ENCODE results near the gene CDH22.

The CDH22 gene, protein sequence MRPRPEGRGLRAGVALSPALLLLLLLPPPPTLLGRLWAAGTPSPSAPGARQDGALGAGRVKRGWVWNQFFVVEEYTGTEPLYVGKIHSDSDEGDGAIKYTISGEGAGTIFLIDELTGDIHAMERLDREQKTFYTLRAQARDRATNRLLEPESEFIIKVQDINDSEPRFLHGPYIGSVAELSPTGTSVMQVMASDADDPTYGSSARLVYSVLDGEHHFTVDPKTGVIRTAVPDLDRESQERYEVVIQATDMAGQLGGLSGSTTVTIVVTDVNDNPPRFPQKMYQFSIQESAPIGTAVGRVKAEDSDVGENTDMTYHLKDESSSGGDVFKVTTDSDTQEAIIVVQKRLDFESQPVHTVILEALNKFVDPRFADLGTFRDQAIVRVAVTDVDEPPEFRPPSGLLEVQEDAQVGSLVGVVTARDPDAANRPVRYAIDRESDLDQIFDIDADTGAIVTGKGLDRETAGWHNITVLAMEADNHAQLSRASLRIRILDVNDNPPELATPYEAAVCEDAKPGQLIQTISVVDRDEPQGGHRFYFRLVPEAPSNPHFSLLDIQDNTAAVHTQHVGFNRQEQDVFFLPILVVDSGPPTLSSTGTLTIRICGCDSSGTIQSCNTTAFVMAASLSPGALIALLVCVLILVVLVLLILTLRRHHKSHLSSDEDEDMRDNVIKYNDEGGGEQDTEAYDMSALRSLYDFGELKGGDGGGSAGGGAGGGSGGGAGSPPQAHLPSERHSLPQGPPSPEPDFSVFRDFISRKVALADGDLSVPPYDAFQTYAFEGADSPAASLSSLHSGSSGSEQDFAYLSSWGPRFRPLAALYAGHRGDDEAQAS

DNA sequence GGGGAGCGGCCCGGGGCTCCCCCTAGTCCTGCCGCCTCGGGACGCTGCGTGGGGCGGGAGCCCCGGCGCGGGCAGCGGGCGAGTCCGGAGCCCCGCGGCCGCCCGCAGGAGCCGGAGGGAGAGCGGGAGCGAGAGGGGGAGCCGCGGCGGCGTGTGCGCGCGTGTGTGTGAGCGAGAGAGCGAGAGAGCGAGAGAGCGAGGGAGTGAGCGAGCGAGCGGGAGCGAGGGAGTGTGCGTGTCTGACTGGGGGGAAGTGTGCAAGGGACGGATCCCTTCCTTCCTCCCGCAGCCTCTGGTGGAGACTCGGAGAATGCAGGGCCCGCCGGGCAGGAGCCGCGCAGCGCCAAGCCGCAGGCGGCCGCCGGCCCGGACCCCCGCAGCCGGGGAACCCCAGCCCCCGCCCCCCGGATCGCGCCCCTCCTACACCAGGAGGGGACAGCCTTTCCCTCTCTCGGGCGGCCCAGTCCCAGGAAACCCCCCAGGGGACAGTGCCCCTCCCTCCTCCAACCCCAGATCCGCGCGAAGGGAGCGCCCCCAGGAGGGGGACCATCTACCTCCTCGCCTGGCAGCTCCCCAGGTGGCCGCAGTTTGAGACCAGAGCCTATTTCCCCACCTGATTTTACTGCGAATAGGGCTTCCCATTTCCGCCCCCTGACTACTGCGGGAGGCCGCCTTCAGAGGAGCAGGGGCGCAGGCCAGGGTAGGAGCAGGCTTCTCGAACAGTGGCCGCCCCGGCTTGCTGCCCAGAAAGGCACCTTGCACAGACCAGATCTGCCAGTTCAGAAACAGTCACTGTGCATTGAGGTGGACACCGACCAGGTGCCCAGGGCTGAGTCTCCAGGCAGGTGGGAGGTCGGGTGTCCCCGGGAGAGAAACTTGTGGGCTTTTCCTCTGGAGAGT is at the start of gene CDH22:
TSS of gene CDH22 (minus strand) at position 241 of the 900 bp plus-strand sequence. CDS start 57,204 bp downstream, outside the sequence.
- no peak for DNase-seq (ENCODE audit: low read depth in 2 of 2)

DNA sequence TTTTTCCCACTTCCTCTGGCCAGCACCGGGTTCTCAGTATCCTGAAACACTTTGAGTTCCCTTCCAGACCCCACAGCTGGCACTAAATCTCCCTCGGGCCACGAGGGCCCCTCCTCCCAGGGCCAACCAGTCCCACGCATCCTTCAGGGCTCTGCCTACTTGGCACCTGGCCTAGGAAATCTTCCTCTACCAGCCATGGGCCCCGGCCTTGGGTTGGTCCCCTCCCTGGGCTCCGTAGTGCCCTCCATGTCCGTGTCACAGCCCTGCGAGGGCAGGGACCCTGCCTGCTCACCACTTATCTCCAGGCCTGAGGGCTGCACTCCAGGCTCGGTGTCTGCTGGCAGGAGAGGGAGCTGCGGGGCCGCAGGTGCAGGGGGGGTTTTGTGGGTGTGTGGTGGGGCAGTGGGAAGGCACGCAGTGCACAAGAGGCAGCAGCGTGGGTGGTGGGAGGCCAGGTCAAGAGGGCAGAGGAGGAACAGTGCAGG is 48.8 kb upstream of the CDH22 start:
- DNase-seq (ENCODE audit: low read depth in 2 of 2), result no peak

DNA sequence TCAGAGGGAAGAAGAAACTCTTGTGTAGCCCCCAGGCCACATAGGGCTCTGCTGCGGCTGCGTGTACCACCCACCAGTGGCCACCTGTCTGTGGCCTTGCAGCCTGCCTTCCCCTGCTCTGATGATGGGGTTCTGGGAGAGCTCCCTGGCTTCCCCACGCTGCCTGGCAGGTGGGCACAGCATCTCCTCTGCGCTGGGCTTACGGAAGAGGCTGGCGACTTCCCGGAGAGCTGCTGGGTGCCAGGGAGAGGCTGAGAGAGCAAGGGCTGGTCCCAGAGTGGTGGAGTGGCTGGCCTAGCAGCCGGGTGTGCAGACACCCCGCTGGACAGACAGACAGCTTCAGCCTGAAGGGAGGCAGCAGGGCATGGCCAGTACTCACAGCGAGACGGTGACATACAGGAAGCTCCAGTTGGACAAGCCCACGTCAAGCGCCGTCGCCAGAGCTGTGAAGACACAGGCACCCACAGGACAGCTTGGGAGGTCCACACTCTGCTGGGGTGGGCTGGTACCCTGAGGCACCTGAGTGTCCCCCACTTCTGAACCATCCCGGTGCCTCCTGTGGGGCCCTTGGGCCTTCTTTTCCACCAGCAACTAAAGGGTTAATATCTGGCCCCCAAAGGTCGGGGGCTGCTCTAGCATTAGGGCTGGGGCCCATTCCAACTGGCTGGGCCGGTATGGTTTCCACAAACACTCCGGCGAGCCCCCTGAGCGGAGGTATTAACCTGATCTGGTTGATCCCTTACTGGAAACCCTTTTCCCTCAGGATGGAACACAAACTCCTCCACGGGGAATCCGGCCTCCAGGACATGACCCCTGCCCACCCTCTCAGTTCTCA is 48.1 kb upstream of the CDH22 start:
- no peak for DNase-seq (ENCODE audit: low read depth in 2 of 2)

DNA sequence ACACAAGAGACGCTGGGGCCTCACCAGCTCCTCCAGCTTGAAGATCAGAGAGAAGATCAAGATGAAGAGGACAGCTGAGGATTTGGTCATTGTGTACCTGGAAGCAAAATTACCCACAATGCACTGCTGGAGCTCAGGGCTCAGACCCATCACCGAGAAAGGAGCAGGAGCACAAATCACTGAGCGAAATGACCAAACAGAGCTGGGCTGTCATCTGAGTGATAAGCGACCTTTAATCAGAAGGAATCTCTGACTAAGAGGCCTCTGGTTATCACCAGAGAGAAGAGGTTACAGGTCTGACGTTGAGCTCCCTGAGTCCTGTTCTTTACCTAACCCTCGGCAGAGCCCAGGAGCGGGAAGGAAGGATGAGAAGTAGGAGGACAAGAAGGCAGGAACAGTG is 47.5 kb upstream of the CDH22 start:
- DNase-seq (ENCODE audit: low read depth in 2 of 2), result no peak

DNA sequence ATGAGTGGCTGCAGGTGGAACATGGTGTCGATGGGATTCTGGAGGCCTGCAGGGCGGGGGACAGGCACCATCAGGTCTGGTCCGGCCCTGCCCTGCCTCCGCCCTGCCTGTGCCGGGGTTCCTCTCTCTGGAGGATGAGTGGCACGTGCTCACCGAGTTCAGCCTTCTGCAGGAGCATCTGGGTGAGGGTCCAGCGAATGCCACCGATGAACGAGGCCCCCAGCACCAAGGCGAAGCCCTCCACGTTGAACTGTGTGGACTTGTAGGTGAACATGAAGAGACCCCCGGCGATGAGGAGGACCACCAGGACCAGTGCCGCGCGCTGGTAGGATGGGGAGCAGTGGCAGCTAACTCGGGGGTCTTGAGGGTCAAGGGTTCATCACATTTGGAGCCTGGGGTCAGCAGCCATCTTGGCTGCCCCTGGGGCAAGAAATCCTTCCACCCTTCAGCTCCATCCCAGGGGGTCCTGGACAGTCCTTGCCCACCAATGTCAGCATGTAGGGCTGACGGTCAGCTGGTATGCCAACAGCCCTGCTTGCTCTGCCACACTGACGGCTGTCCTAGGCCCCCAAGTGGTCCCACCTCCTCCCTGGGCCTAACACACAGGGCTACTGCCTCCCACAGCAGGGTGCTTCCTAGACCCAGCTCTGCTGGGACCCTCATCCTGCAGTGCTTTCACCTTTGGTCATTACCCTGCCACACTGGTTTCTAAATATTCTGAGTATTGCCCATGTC is 46.8 kb upstream of the CDH22 start:
- no peak for DNase-seq (ENCODE audit: low read depth in 2 of 2)

DNA sequence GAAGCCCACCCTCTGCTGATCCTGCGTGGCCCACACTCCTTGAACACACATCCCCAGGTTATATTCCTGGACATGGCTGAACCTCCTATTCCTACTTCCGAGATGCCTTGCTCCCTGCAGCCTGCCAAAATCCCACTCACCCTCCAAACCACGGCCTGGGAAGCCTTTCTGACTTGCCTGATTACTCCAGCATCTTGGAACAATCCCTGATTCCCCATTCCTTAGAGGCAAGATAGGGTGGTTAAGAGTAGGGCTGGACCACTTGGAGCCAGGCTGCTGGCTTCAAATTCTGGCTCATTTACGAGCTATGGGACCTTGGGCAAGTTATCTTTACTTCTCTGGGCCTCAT is 45.9 kb upstream of the CDH22 start:
- DNase-seq (ENCODE audit: low read depth in 2 of 2), result no peak

DNA sequence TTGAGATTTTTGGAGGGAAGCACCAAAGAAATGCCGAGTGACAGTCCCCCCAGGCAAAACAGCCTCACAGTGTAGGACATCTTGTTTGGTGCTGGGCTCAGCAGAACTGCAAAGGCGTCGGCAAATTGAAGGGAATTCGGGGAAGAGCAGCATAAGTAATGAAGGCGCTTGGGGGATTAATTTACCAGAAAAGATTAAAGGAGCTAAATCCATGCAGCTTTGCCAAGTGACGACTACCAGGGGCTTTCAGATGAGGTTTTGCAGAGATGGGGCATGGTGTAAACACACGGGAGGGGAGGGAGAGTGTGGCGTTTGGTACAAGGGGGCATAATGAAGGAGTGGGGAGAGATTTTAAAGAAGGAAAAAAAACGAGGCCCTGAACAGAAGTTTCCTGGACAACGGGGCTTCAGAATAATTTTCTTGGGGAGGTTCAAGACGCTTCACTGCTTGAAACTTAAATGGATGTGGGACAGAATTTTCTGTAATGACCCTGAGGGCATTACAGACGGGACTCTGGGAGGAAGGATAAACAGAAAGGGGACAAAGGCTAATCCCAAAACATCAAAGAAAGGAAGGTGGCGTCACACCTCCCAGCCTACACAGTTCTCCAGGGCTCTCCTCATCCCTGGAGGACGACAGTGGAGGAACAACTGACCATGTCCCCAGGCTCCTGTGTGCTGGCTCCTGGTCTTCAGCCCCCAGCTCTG is 45.4 kb upstream of the CDH22 start:
- DNase-seq (ENCODE audit: low read depth in 2 of 2), result no peak

DNA sequence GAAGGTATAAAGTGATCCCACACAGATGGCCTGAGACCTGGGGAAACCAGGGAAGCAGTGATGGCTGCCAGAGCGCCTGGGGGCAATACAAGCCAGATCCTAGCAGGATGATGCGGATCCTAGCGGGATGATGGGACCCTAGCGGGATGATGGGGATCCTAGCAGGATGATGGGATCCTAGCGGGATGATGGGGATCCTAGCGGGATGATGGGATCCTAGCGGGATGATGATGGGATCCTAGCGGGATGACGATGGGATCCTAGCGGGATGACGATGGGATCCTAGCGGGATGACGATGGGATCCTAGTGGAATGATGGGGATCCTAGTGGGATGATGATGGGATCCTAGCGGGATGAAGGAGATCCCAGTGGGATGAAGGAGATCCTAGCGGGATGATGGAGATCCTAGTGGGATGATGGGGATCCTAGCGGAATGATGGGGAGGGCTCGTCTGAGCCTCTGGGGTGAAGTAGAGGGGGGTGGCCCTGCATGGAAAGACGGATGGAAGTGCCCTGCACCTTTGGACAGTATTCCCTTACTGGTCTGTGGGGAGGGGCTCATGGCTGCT is 44.2 kb upstream of the CDH22 start:
- DNase-seq (ENCODE audit: low read depth in 2 of 2), result no peak

DNA sequence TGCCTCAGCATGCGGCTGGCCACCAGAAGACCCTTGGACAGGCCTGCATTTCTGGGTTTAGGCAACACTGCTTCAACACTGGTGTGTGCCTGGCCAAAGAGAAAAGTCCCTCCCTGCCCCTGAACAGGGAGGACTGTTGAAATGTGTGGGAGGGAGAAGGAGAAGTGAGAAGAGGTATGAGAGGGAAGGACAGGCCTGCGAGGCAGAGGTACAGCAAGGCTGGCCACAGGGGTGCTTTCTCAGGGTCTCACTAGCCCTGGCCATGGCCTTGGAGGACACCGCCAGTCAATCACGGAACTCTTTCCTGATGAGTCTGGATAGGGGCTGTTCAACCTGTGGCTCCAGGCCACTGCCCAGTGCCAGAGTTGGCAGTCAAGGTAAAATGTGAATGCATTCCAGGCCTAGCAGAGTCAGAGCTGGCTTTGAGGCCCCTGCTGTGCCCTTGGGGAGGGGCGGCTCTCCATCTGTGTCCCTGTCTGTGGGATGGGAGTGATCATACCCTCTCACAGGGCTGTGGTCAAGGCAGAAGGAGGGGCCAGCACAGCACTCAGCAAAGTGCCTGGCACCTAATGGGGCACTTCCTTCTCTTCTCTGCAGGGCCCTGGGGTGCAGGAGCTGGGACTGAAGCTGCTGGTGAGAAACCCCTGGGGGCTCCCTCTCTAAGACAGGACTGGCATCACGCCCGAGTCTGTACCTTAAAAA is 43.2 kb upstream of the CDH22 start:
- no peak for DNase-seq (ENCODE audit: low read depth in 2 of 2)

DNA sequence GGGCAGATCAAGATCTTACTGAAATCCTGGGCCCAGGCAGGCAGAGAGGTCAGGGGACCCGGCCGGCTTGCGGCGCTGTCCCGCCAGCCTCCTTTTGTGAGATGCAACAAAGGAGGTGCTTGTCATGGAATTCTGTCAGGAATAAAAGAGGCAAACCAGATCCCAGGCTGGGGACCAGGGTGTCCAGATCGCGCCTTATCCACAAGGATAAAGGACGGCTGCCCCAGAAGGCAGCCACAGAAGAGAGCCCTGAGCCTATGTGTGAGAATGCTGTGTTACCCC is 42.6 kb upstream of the CDH22 start:
- DNase-seq (ENCODE audit: low read depth in 2 of 2), result no peak

DNA sequence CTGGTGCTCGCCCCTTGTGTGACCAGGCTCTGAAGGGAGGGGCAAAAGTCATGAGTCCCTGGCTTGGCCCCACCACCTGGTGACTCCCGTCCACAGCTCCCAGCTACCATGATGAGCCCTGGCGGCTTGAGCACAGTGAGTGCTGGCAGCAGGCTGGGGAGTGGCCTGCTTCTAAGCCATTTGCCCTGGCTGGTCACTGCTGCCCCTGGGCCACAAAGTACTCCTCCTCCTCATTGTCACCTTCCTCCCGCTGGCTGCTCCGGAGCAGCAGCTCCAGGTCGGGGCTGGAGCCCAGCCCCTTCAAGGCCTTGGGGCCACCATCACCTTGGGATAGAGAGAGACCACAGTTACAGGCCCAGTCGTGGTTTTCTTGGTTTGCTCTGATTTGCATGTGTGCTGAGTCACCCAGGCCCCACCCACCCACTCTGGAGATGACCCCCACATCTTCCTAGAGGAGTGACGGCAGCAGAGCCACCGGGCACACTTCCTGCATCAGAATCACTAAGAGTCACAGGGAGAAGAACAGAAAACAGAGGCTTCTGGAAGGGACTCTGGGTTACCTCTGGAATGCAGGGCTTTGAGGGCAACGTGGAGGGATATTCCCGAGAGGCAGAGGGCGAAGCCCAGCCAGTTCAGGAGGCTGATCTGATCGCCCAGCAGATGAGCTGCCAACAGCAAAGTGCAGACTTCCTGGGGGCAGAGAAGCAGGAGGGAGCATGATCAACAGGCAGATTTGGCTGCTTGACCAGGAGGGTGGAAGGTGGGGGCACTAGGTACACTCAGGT is 42.1 kb upstream of the CDH22 start:
- DNase-seq (ENCODE audit: low read depth in 2 of 2), result no peak

DNA sequence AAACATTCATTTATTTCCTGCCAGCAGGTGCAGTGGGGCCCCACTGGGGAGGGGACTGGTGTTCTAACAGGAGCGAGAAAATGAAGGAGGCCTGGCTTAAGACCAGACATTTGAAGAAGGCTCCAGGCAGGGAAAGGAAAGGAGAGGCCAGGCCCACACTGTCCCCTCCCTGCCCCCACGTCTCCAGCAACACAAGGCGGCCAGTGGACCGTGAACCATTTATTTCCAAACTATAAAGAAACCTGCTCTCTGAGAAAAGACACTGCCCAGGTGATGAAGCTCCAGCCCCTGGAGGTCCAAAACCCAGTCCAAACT is 41.4 kb upstream of the CDH22 start:
- DNase-seq (ENCODE audit: low read depth in 2 of 2), result no peak

DNA sequence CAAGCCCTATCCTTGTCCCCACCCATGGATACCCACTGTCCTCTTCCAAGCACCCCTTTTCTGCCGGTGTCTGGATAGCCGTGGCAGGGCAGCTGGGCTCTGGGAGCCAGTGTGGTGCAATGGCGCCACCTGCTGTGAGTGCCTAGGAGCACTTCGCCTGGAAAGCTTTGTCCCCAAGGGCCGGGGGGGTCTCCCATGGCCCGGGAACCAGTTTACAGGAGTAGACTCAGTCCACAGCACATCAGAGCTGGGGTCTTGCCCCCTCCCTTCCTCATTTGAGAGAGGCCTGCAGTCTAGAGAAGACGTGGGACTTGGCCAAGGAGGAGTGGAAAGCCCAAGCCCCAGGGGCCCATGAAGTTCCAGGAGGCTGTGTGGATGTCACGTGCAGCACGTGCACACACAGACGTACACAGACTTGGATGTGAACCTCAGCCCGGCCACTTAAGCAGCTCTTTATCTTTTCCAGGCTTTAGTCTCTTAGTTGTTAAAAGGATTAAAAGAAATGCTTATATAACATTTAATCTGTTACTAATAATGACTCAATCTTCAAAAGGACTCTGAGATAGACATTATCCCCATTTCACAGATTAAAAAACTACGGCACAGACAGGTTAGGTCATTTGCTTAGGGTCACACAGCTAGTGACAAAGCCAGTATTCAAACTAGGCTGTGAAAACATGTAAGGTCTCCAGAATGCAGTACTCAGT is 40.9 kb upstream of the CDH22 start:
- no peak for DNase-seq (ENCODE audit: low read depth in 2 of 2)

DNA sequence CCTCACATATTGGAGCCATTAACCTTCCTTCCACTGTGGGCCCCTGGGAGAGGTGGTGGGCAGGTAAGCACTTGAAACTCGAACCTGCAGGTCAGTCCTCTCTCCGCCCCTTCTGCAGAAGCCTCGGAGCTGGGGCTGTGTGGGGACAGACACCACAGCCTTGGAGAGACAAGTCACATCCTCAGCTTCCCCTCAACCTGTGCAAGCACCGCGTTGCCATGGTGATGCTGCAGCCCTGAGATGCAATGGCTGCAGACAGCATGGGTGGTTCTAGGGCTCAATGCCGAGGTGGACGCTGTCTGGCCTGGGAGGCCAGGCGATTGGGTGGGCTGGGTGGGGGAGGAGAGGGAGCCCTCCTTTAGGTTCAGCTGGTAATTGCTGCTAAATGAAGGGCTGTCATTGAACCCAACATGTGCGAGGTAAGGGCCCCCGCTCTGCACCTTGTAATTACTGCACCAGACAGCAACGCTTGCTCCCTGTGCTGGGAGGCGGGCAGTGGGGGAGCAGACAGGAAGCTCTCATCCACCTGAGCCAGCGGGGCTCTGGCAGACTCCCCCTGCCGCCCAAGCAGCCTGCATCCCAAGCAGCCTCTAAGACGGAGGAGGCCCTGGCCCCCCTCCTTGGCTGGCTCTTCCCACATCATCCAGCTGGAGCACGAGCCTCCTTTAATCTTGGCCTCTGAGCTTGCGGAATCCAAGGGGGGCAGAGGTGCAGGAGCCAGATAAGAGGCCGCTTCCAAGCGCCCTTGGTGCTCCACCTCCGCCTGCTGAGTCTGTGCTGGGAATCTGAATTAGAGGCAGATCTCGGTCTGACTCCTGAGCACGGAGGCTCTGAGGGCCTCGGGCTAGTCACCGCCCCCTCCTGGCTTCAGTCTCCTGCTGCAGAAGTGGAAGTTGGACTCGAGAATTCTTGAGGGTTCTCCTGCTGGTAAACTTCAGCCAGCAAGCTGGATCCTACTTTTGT is 39.8 kb upstream of the CDH22 start:
- DNase-seq (ENCODE audit: low read depth in 2 of 2), result no peak

DNA sequence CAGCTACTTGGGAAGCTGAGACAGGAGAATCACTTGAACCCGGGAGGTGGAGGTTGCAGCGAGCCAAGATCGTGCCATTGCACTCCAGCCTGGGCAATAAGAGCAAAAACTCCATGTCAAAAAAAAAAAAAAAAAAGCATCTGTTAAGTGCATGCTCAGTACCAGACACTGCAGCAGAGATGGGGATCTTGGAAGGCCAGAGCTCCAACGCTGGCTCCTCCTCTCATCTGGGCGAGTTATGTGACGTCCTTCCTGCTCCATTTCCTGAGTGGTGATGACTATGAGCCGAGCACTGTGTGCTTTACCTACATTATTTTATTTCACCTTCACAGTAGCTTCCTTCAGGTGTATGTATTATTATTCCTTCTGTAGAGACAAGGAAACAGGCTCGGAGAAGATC is 38.5 kb upstream of the CDH22 start:
- DNase-seq (ENCODE audit: low read depth in 2 of 2), result no peak

DNA sequence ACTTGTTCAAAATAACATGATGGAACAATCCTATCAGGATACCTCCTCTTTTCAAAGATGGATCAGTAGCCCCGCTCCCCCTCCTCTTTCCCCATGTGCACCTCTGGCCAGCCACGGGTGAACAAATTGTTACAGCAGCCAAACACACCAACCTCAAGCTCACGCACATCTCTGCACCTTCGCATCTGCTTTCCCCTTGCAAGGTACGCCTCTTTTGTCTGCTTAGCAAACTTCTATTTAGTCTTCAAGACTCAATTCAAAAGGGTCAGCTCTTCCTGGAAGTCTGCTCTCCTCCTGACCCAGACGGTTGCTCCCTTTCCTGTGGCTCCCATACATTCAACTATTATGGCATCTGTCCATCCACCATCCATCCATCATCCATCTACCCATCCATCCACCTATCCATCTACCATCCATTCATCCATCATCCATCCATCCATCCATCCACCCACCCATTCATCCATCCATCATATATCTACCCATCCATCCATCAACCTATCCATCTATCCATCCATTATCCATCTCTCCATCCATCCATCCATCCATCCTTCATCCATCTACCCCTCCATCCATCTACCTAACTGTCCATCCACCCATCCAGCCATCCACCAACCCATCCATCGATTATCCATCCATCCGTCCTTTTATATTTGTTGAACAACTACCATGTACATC is 36.3 kb upstream of the CDH22 start:
- no peak for DNase-seq (ENCODE audit: low read depth in 2 of 2)
